ENCODE measurements around the gene PTCH1.

DNA sequence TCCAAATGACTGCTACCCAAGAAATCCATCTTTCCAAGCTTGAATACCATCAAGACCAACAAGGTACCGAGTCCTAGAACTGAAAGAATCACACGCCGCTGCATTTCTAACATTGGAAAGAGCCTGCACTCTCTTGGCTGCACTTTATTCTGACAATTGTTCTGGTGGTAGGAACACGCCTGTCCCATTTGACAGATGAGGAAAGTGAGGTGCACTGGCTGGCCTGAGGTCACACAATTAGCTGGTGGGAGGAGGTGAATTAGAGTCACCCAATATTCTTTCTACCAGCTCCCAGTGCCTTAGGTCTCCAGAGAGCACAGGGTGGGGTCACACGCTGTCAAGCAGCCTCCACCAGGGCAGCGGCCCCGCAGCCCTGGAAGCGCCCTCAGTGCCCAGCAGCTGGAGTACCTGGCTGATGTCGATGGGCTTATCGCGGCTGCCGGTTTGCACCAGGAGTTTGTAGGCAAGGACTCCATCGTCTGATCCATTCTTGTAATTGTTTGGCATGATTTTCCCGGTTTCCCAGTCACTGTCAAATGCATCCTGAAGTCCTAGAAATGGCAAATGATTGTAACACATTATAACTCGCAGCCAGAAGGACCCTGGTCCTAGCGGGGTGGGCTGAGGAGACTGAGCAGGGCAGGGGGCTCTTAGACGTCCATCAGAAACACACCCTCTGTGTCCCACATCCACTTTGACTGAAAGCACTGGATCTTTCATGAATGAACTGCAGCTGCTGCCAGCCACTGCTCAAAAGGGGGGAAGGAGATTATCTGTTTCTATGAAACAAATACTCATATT, 55.1 kb downstream of the PTCH1 start:
- TF ChIP-seq, protein P1, sequence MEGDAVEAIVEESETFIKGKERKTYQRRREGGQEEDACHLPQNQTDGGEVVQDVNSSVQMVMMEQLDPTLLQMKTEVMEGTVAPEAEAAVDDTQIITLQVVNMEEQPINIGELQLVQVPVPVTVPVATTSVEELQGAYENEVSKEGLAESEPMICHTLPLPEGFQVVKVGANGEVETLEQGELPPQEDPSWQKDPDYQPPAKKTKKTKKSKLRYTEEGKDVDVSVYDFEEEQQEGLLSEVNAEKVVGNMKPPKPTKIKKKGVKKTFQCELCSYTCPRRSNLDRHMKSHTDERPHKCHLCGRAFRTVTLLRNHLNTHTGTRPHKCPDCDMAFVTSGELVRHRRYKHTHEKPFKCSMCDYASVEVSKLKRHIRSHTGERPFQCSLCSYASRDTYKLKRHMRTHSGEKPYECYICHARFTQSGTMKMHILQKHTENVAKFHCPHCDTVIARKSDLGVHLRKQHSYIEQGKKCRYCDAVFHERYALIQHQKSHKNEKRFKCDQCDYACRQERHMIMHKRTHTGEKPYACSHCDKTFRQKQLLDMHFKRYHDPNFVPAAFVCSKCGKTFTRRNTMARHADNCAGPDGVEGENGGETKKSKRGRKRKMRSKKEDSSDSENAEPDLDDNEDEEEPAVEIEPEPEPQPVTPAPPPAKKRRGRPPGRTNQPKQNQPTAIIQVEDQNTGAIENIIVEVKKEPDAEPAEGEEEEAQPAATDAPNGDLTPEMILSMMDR (IDR thresholded peaks at IDR 0.05; ENCODE audit: low read length) = no peak
- TF ChIP-seq EZH2phosphoT487 (IDR thresholded peaks at IDR 0.05; ENCODE audit: low read length) (no peak), EZH2 (optimal IDR thresholded peaks at IDR 0.05; ENCODE audit: low read depth, low read length) (no peak)
